WTC11 (cell line): Measurements from ENCODE around the gene SSNA1. TPM values are rescaled to one million over a fixed set of nuclear protein-coding genes. Genes with fewer than 3 reads are reported as not detected.

Source experiments
- ATAC-seq: fragments of 200-7000 bp; cut with Tn5 transposase; 2 replicates; pipeline ENCODE4 v1.10.0; 2021; ENCODE audit warnings: mild to moderate bottlenecking, moderate library complexity
- CTCF ChIA-PET: fragments of 300-600 bp; sonication (Branson Sonifier 250); formaldehyde crosslinking; loops from one replicate; lab custom pipeline; 2021; ENCODE audit warnings: antibody characterized with exemption; lab: Charles Lee
- POLR2A ChIA-PET: fragments of 350-600 bp; sonication (Branson Sonifier 250); formaldehyde crosslinking; loops from one replicate; lab custom pipeline; 2021; ENCODE audit warnings: antibody characterized with exemption; lab: Charles Lee
- DNase-seq: peaks from one replicate; pipeline ENCODE4 v3.0.0; 2021; ENCODE audit warnings: low spot score
- H3K27ac Mint-ChIP-seq: 2 replicates; pipeline ENCODE4 v1.8.0; 2021; ENCODE audit warnings: mixed read lengths
- H3K27me3 Mint-ChIP-seq: 2 replicates; pipeline ENCODE4 v1.8.0; 2021; ENCODE audit warnings: low read depth, mild to moderate bottlenecking, moderate library complexity, mixed read lengths
- H3K36me3 Mint-ChIP-seq: 2 replicates; pipeline ENCODE4 v1.8.0; 2021; ENCODE audit warnings: mixed read lengths
- H3K4me1 Mint-ChIP-seq: 2 replicates; pipeline ENCODE4 v1.8.0; 2022; ENCODE audit warnings: mixed read lengths
- H3K4me3 Mint-ChIP-seq: 2 replicates; pipeline ENCODE4 v1.8.0; 2021; ENCODE audit warnings: mild to moderate bottlenecking, moderate library complexity, mixed read lengths
- H3K9me3 Mint-ChIP-seq: 2 replicates; pipeline ENCODE4 v1.8.0; 2021; ENCODE audit warnings: mixed read lengths
- CREB1 ChIP-seq: sonication (generic); formaldehyde crosslinking; IDR thresholded peaks from 2 replicates; pipeline ENCODE4 v1.8.0; 2023; ENCODE audit warnings: mild to moderate bottlenecking, missing genetic modification reagents
- ESRRA ChIP-seq: sonication (generic); formaldehyde crosslinking; IDR thresholded peaks from 2 replicates; pipeline ENCODE4 v1.8.1; 2022; ENCODE audit warnings: mild to moderate bottlenecking, missing genetic modification reagents, borderline replicate concordance
- ETV6 ChIP-seq: sonication (generic); formaldehyde crosslinking; IDR thresholded peaks from 2 replicates; pipeline ENCODE4 v1.8.1; 2022; ENCODE audit warnings: mild to moderate bottlenecking, missing genetic modification reagents
- HMGA2 ChIP-seq: fragments of 250-450 bp; sonication (Bioruptor Pico); IDR thresholded peaks from 2 replicates; pipeline ENCODE4 v1.4.0; 2021; ENCODE audit warnings: mild to moderate bottlenecking, moderate library complexity
- IRF2 ChIP-seq: sonication (generic); formaldehyde crosslinking; IDR thresholded peaks from 2 replicates; pipeline ENCODE4 v1.8.0; 2022; ENCODE audit warnings: low read depth, missing genetic modification reagents, borderline replicate concordance
- JAZF1 ChIP-seq: fragments of 250-450 bp; sonication (Bioruptor Pico); IDR thresholded peaks from 2 replicates; pipeline ENCODE4 v1.9.0; 2021; ENCODE audit warnings: moderate library complexity, mild to moderate bottlenecking, inconsistent platforms
- JUN ChIP-seq: sonication (generic); formaldehyde crosslinking; IDR thresholded peaks from 2 replicates; pipeline ENCODE4 v1.8.0; 2023; ENCODE audit warnings: mild to moderate bottlenecking, missing genetic modification reagents
- MYBL2 ChIP-seq: sonication (generic); formaldehyde crosslinking; IDR thresholded peaks from 2 replicates; pipeline ENCODE4 v1.8.1; 2023; ENCODE audit warnings: mild to moderate bottlenecking, moderate library complexity, missing genetic modification reagents
- NR2C2 ChIP-seq: sonication (generic); formaldehyde crosslinking; IDR thresholded peaks from 2 replicates; pipeline ENCODE4 v1.8.0; 2022; ENCODE audit warnings: mild to moderate bottlenecking, missing genetic modification reagents
- RORB ChIP-seq: fragments of 250-450 bp; sonication (Bioruptor Pico); IDR thresholded peaks from 2 replicates; pipeline ENCODE4 v1.9.0; 2021; ENCODE audit warnings: mild to moderate bottlenecking
- TCF7 ChIP-seq: sonication (generic); formaldehyde crosslinking; IDR thresholded peaks from 2 replicates; pipeline ENCODE4 v1.8.0; 2022; ENCODE audit warnings: mild to moderate bottlenecking, low read depth, missing genetic modification reagents, moderate library complexity
- ZNF121 ChIP-seq: sonication (generic); formaldehyde crosslinking; IDR thresholded peaks from 2 replicates; pipeline ENCODE4 v1.8.0; 2023; ENCODE audit warnings: missing genetic modification reagents
- ZNF423 ChIP-seq: fragments of 250-450 bp; sonication (Bioruptor Pico); IDR thresholded peaks from 2 replicates; pipeline ENCODE4 v2.1.2; 2022; ENCODE audit warnings: mild to moderate bottlenecking, moderate library complexity
- total RNA-seq: library from RNA; stranded (reverse); gene quantifications from 3 replicates; pipeline ENCODE4 v1.2.3, GENCODE V29; 2021
- TF ChIP-seq, protein P1 (sequence below): fragments of 250-450 bp; sonication (Bioruptor Pico); conservative IDR thresholded peaks from 2 replicates; pipeline ENCODE4 v1.9.0; 2021; ENCODE audit warnings: mild to moderate bottlenecking
- TF ChIP-seq, protein P2 (sequence below): sonication (generic); formaldehyde crosslinking; IDR thresholded peaks from 2 replicates; pipeline ENCODE4 v1.8.0; 2022; ENCODE audit warnings: mild to moderate bottlenecking, missing genetic modification reagents
- TF ChIP-seq, protein P3 (sequence below): sonication (generic); formaldehyde crosslinking; IDR thresholded peaks from 2 replicates; pipeline ENCODE4 v1.8.1; 2023; ENCODE audit warnings: mild to moderate bottlenecking, missing genetic modification reagents
- TF ChIP-seq, protein P4 (sequence below): sonication (generic); formaldehyde crosslinking; IDR thresholded peaks from 2 replicates; pipeline ENCODE4 v1.8.1; 2022; ENCODE audit warnings: mild to moderate bottlenecking, missing genetic modification reagents, moderate library complexity, borderline replicate concordance
- TF ChIP-seq, protein P5 (sequence below): sonication (generic); formaldehyde crosslinking; IDR thresholded peaks from 2 replicates; pipeline ENCODE4 v1.8.1; 2022; ENCODE audit warnings: mild to moderate bottlenecking, moderate library complexity, missing genetic modification reagents
- TF ChIP-seq, protein P6 (sequence below): sonication (generic); formaldehyde crosslinking; IDR thresholded peaks from 2 replicates; pipeline ENCODE4 v1.8.1; 2023; ENCODE audit warnings: mild to moderate bottlenecking, moderate library complexity, missing genetic modification reagents

Gene SSNA1
- total RNA-seq, 1 experiment from 2014 or later, result 102 TPM

DNA sequence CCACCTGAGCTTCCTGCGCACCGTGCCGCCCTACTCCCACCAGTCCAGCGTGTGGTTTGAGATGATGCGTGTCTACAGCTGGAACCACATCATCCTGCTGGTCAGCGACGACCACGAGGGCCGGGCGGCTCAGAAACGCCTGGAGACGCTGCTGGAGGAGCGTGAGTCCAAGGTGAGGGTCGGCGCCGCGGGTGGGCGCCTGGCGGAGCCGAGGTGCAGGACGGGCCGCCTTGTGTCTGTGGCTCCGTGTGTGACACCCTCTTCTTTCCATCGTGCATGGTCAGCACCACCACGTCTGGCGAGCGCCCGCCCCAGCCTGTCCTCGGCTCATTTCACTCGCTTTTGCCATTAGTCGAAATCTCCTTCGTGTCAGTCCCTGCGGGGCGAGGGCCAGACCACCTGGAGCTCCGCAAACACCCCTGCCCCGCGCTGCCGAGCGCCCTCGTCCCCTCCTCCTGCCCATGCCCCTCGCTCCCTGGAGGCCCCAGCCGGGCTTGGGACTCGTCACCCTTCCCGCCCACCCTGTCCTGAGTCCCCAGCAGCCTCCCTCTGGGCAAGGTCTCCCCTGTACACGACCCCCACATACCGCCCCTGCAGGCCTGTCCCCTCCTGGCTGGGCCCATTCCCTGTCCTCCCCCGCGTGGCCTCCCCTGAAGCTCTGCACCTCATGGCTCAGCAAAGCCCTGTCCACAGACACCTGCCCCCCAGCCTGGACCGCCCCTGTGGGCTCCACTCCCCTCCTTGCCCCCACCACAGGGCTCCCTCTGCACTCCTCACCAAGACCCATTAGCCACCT, 42.5 kb upstream of the SSNA1 start:
- Mint-ChIP-seq H3K9me3 (no peaks in the 10 kb centered on the region), H3K36me3 (no peaks in the 10 kb centered on the region), H3K4me3 (no peak overlapping the region), H3K4me1 (no peaks in the 10 kb centered on the region; the same call in 1 of the 2 replicates), H3K27me3 (peaks cover 28% of the 10 kb centered on the region), H3K27ac (no peak overlapping the region)
- no peak for ATAC-seq
- ChIA-PET POLR2A (no interaction called here), CTCF (interaction anchor here (1.5 to 1.8 kb wide), 3 partner anchors 30 to 117 kb away, joined by 3 to 8 read pairs (median 6); no protein-coding TSS in a partner anchor)
- no peak for DNase-seq
- TF ChIP-seq JUN (CRISPR knock-in tag) (no peak), ETV6 (CRISPR knock-in tag) (no peak)

DNA sequence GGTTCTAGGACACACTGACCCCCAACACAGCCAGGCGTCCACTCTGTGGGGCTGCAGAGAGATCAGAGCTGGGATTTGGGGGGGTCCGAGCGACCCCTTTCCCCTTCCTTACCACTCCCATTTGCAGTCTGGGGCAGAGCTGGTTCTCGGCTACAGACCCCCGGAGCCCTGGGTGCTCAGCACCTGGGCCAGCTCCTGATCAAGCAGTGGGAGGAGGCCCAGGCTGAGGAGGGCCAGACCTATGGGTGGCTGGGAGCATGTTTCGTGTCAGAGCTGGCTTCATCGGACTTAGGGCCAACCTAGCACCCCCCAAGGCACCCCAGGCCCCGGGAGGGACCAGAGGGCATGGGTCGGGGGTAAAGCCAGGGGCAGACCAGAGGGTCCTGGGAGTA, 42.0 kb upstream of the SSNA1 start:
- TF ChIP-seq ZNF423 (CRISPR knock-in tag), result no peak
- TF ChIP-seq NR2C2 (CRISPR knock-in tag), result no peak
- TF ChIP-seq, protein P1, sequence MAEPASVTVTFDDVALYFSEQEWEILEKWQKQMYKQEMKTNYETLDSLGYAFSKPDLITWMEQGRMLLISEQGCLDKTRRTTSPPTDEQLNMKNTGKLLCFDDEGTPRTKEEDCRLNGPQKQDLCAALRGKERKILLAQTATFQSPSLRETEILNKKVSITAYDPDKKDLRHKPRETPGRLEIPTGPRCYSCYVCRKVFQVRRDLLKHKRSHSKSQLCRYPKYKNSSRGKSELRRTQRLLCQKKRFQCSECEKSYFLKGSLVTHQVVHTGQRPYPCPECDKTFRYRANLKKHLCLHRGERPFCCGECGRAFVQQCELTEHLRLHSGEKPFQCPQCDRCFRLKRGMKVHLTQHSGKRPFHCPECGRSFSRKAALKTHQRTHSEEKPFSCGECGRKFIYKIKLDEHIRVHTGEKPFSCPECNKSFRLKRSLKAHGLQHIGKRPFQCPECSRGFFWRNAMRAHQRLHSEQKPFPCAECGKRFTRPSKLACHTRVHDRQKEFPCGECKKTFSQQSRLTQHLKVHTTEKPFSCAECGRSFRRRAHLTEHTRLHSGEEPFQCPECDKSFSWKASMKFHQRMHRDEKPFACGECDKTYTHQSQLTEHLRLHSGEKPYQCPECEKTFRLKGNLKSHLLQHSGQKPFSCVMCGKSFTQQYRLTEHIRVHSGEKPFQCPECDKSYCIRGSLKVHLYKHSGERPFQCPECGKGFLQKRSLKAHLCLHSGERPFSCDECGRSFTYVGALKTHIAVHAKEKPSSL (CRISPR knock-in tag), result no peak
- TF ChIP-seq IRF2 (CRISPR knock-in tag), result no peak
- TF ChIP-seq, protein P2, sequence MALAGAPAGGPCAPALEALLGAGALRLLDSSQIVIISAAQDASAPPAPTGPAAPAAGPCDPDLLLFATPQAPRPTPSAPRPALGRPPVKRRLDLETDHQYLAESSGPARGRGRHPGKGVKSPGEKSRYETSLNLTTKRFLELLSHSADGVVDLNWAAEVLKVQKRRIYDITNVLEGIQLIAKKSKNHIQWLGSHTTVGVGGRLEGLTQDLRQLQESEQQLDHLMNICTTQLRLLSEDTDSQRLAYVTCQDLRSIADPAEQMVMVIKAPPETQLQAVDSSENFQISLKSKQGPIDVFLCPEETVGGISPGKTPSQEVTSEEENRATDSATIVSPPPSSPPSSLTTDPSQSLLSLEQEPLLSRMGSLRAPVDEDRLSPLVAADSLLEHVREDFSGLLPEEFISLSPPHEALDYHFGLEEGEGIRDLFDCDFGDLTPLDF (CRISPR knock-in tag), result no peak
- TF ChIP-seq HMGA2, result no peak
- no peak for TF ChIP-seq ESRRA (CRISPR knock-in tag)
- TF ChIP-seq, protein P3, sequence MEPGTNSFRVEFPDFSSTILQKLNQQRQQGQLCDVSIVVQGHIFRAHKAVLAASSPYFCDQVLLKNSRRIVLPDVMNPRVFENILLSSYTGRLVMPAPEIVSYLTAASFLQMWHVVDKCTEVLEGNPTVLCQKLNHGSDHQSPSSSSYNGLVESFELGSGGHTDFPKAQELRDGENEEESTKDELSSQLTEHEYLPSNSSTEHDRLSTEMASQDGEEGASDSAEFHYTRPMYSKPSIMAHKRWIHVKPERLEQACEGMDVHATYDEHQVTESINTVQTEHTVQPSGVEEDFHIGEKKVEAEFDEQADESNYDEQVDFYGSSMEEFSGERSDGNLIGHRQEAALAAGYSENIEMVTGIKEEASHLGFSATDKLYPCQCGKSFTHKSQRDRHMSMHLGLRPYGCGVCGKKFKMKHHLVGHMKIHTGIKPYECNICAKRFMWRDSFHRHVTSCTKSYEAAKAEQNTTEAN (CRISPR knock-in tag), result no peak
- no peak for TF ChIP-seq MYBL2 (CRISPR knock-in tag)
- TF ChIP-seq, protein P4, sequence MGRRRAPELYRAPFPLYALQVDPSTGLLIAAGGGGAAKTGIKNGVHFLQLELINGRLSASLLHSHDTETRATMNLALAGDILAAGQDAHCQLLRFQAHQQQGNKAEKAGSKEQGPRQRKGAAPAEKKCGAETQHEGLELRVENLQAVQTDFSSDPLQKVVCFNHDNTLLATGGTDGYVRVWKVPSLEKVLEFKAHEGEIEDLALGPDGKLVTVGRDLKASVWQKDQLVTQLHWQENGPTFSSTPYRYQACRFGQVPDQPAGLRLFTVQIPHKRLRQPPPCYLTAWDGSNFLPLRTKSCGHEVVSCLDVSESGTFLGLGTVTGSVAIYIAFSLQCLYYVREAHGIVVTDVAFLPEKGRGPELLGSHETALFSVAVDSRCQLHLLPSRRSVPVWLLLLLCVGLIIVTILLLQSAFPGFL, result no peak
- TF ChIP-seq RORB, result no peak
- TF ChIP-seq TCF7 (CRISPR knock-in tag), result no peak
- TF ChIP-seq ZNF121, result no peak
- TF ChIP-seq JUN (CRISPR knock-in tag), result no peak
- TF ChIP-seq, protein P5, sequence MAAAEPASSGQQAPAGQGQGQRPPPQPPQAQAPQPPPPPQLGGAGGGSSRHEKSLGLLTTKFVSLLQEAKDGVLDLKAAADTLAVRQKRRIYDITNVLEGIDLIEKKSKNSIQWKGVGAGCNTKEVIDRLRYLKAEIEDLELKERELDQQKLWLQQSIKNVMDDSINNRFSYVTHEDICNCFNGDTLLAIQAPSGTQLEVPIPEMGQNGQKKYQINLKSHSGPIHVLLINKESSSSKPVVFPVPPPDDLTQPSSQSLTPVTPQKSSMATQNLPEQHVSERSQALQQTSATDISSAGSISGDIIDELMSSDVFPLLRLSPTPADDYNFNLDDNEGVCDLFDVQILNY, result no peak
- TF ChIP-seq JAZF1 (CRISPR knock-in tag), result no peak
- no peak for TF ChIP-seq CREB1 (CRISPR knock-in tag)
- TF ChIP-seq, protein P6, sequence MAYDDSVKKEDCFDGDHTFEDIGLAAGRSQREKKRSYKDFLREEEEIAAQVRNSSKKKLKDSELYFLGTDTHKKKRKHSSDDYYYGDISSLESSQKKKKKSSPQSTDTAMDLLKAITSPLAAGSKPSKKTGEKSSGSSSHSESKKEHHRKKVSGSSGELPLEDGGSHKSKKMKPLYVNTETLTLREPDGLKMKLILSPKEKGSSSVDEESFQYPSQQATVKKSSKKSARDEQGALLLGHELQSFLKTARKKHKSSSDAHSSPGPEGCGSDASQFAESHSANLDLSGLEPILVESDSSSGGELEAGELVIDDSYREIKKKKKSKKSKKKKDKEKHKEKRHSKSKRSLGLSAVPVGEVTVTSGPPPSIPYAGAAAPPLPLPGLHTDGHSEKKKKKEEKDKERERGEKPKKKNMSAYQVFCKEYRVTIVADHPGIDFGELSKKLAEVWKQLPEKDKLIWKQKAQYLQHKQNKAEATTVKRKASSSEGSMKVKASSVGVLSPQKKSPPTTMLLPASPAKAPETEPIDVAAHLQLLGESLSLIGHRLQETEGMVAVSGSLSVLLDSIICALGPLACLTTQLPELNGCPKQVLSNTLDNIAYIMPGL (CRISPR knock-in tag), result no peak
- ChIA-PET POLR2A (no interaction called here), CTCF (interaction anchor here (1.5 to 1.8 kb wide), 3 partner anchors 29 to 117 kb away, joined by 3 to 8 read pairs (median 6); no protein-coding TSS in a partner anchor)
- Mint-ChIP-seq H3K27ac (no peak overlapping the region), H3K4me1 (no peaks in the 10 kb centered on the region; the same call in 1 of the 2 replicates), H3K36me3 (no peaks in the 10 kb centered on the region), H3K27me3 (peaks cover 22% of the 10 kb centered on the region), H3K9me3 (no peaks in the 10 kb centered on the region), H3K4me3 (no peak overlapping the region)
- DNase-seq (peak; percentile 11), ATAC-seq (no peak)
